CD4-positive, CD25-positive, alpha-beta regulatory T cell (primary cell): ENCODE measurements around the gene FHIT. TPM values are rescaled to one million over a fixed set of nuclear protein-coding genes. Genes with fewer than 3 reads are reported as not detected.

ENCODE experiments used
- ATAC-seq, 2 donors: fragments of 150-1000 bp; cut with Tn5 transposase; one replicate each; pipeline ENCODE4 v1.10.0; 2021; ENCODE audit warnings: low read depth in 2 of 2, moderate number of reproducible peaks in 2 of 2, moderate library complexity in 1 of 2
- DNase-seq, 3 donors: peaks; one replicate each; pipeline versions ENCODE4 v3.0.0 to v3.0.0-alpha.2; 2012 to 2022; ENCODE audit warnings: mixed read lengths in 1 of 3
- H3K27ac ChIP-seq: one replicate; pipeline ENCODE4 v1.7.0; 2013; ENCODE audit warnings: mild to moderate bottlenecking, low read length; ENCODE audit not compliant: insufficient read depth, poor library complexity, severe bottlenecking
- H3K27me3 ChIP-seq: one replicate; pipeline ENCODE4 v1.7.0; 2013; ENCODE audit warnings: low read length; ENCODE audit not compliant: control insufficient read depth, insufficient read depth
- H3K36me3 ChIP-seq: one replicate; pipeline ENCODE4 v1.7.0; 2013; ENCODE audit warnings: mild to moderate bottlenecking, low read length, moderate library complexity; ENCODE audit not compliant: control insufficient read depth, insufficient read depth
- H3K4me1 ChIP-seq: 2 replicates; pipeline ENCODE4 v1.7.0; 2013; ENCODE audit warnings: mild to moderate bottlenecking, low read length; ENCODE audit not compliant: insufficient read depth, control insufficient read depth, poor library complexity, severe bottlenecking
- H3K4me3 ChIP-seq: one replicate; pipeline ENCODE4 v1.7.0; 2013; ENCODE audit warnings: low read depth, mild to moderate bottlenecking, low read length, moderate library complexity
- H3K9me3 ChIP-seq, 2 experiments: 1 replicate in 1 of 2; 2 replicates in 1 of 2; pipeline ENCODE4 v1.7.0; 2013; ENCODE audit warnings: low read length in 2 of 2, mild to moderate bottlenecking in 1 of 2, moderate library complexity in 1 of 2; ENCODE audit not compliant: control insufficient read depth in 2 of 2
- H3K27ac Mint-ChIP-seq, 3 donors: one replicate each; pipeline ENCODE4 v1.8.0; 2020 to 2022; ENCODE audit warnings: mild to moderate bottlenecking in 3 of 3, mixed read lengths in 3 of 3, moderate library complexity in 2 of 3
- H3K27me3 Mint-ChIP-seq: one replicate; pipeline ENCODE4 v1.8.0; 2022; ENCODE audit warnings: mild to moderate bottlenecking, mixed read lengths
- H3K36me3 Mint-ChIP-seq: one replicate; pipeline ENCODE4 v1.8.0; 2020; ENCODE audit warnings: mixed read lengths
- H3K4me1 Mint-ChIP-seq, 4 donors: one replicate each; pipeline ENCODE4 v1.8.0; 2020 to 2022; ENCODE audit warnings: mixed read lengths in 4 of 4, mild to moderate bottlenecking in 1 of 4
- H3K4me3 Mint-ChIP-seq, 4 donors: one replicate each; pipeline ENCODE4 v1.8.0; 2020 to 2022; ENCODE audit warnings: mild to moderate bottlenecking in 4 of 4, mixed read lengths in 4 of 4, moderate library complexity in 3 of 4
- H3K9me3 Mint-ChIP-seq, 7 donors: one replicate each; pipeline ENCODE4 v1.8.0; 2020 to 2022; ENCODE audit warnings: mixed read lengths in 7 of 7, mild to moderate bottlenecking in 3 of 7, moderate library complexity in 2 of 7
- polyA plus RNA-seq, 4 donors: library from polyadenylated mRNA; unstranded; fragments of 300-500 nt; fragmentation: Illumina TruSeq; gene quantifications; one replicate each; pipeline ENCODE4 v1.2.3, GENCODE V29; 2021
- total RNA-seq: library from RNA; stranded (reverse); gene quantifications from one replicate; pipeline ENCODE4 v1.2.3, GENCODE V29; 2022

The FHIT gene
- total and polyA plus RNA-seq, 5 donors from 2014 or later = 7.8 to 120 (median 14.4) TPM

- Histone ChIP-seq H3K9me3 (peaks cover 0 to 4% of the 10 kb centered on the region in 2 experiments), H3K36me3 (no peaks in the 10 kb centered on the region), H3K4me3 (no peak overlapping the region), H3K27ac (no peak overlapping the region), H3K27me3 (no peaks in the 10 kb centered on the region), H3K4me1 (no peaks in the 10 kb centered on the region)
- Mint-ChIP-seq H3K4me1 (peaks cover 0 to 4% (median 0%) of the 10 kb centered on the region in 4 donors), H3K27ac (no peak overlapping the region), H3K36me3 (no peaks in the 10 kb centered on the region), H3K9me3 (peaks cover 0 to 2% (median 0%) of the 10 kb centered on the region in 7 donors), H3K27me3 (no peaks in the 10 kb centered on the region), H3K4me3 (no peak overlapping the region)
- no peak for ATAC-seq
- DNase-seq = no peak
Measured at GRCh38 chr3:60313231-60313798, 937.9 kb downstream of the FHIT start.

- H3K36me3 ChIP-seq = no peaks in the 10 kb centered on the region
- Mint-ChIP-seq H3K4me1 (peaks cover 0 to 4% (median 0%) of the 10 kb centered on the region in 4 donors), H3K27ac (no peak overlapping the region)
Measured at GRCh38 chr3:60309539-60310268, 941.5 kb downstream of the FHIT start.

GRCh38 chr3:60308808-60309207, 942.4 kb downstream of the FHIT start:
- ATAC-seq = no peak
- Histone ChIP-seq H3K27me3 (no peaks in the 10 kb centered on the region), H3K9me3 (no peaks in the 10 kb centered on the region), H3K27ac (no peak overlapping the region), H3K36me3 (no peaks in the 10 kb centered on the region), H3K4me3 (no peak overlapping the region), H3K4me1 (no peaks in the 10 kb centered on the region)
- Mint-ChIP-seq H3K4me3 (no peak overlapping the region), H3K36me3 (no peaks in the 10 kb centered on the region), H3K4me1 (no peaks in the 10 kb centered on the region), H3K9me3 (peaks cover 0 to 1% (median 0%) of the 10 kb centered on the region in 7 donors), H3K27me3 (peaks cover 4% of the 10 kb centered on the region), H3K27ac (no peak overlapping the region)
- no peak for DNase-seq

More at GRCh38 chr3:60309539-60310268, 941.5 kb downstream of the FHIT start:
- H3K4me1 ChIP-seq = no peaks in the 10 kb centered on the region
- H3K4me3 ChIP-seq = no peak overlapping the region
- Mint-ChIP-seq H3K27me3 (peaks cover 4% of the 10 kb centered on the region), H3K4me3 (no peak overlapping the region), H3K9me3 (peaks cover 0 to 1% (median 0%) of the 10 kb centered on the region in 7 donors), H3K36me3 (no peaks in the 10 kb centered on the region)
- H3K9me3 ChIP-seq = no peaks in the 10 kb centered on the region
- no peaks in the 10 kb centered on the region for H3K27me3 ChIP-seq
- H3K27ac ChIP-seq = no peak overlapping the region
- DNase-seq (no peak), ATAC-seq (no peak)

- Histone ChIP-seq H3K4me3 (no peak overlapping the region), H3K27me3 (no peaks in the 10 kb centered on the region), H3K9me3 (no peaks in the 10 kb centered on the region), H3K27ac (no peak overlapping the region), H3K36me3 (no peaks in the 10 kb centered on the region), H3K4me1 (no peaks in the 10 kb centered on the region)
- Mint-ChIP-seq H3K4me3 (no peak overlapping the region), H3K36me3 (no peaks in the 10 kb centered on the region), H3K27me3 (peaks cover 4% of the 10 kb centered on the region), H3K4me1 (peaks cover 0 to 4% (median 0%) of the 10 kb centered on the region in 4 donors), H3K27ac (no peak overlapping the region), H3K9me3 (peaks cover 0 to 1% (median 0%) of the 10 kb centered on the region in 7 donors)
- DNase-seq (no peak), ATAC-seq (no peak)
Measured at GRCh38 chr3:60307562-60308199, 943.6 kb downstream of the FHIT start.

GRCh38 chr3:60304112-60304511, 947.1 kb downstream of the FHIT start:
- Mint-ChIP-seq H3K36me3 (no peaks in the 10 kb centered on the region), H3K9me3 (peaks cover 0 to 4% (median 1%) of the 10 kb centered on the region in 7 donors), H3K4me3 (no peak overlapping the region), H3K27ac (no peak overlapping the region), H3K4me1 (peaks cover 0 to 8% (median 0%) of the 10 kb centered on the region in 4 donors), H3K27me3 (peaks cover 8% of the 10 kb centered on the region)
- Histone ChIP-seq H3K4me3 (no peak overlapping the region), H3K4me1 (no peaks in the 10 kb centered on the region), H3K27me3 (no peaks in the 10 kb centered on the region), H3K36me3 (no peaks in the 10 kb centered on the region), H3K9me3 (no peaks in the 10 kb centered on the region), H3K27ac (no peak overlapping the region)
- DNase-seq = no peak
- no peak for ATAC-seq

GRCh38 chr3:60303160-60303559, 948.1 kb downstream of the FHIT start:
- ATAC-seq = no peak
- Mint-ChIP-seq H3K4me3 (no peak overlapping the region), H3K4me1 (peaks cover 0 to 8% (median 0%) of the 10 kb centered on the region in 4 donors), H3K27me3 (peaks cover 8% of the 10 kb centered on the region), H3K36me3 (no peaks in the 10 kb centered on the region), H3K9me3 (peaks cover 0 to 4% (median 1%) of the 10 kb centered on the region in 7 donors), H3K27ac (no peak overlapping the region)
- no peak overlapping the region for H3K27ac ChIP-seq
- H3K4me1 ChIP-seq = no peaks in the 10 kb centered on the region
- no peaks in the 10 kb centered on the region for H3K27me3 ChIP-seq
- H3K4me3 ChIP-seq = no peak overlapping the region
- no peaks in the 10 kb centered on the region for H3K36me3 ChIP-seq
- H3K9me3 ChIP-seq = no peaks in the 10 kb centered on the region
- no peak for DNase-seq

GRCh38 chr3:60301142-60301541, 950.1 kb downstream of the FHIT start:
- H3K4me3 ChIP-seq = no peak overlapping the region
- H3K27ac ChIP-seq = no peak overlapping the region
- H3K4me1 ChIP-seq = no peaks in the 10 kb centered on the region
- ATAC-seq (no peak), DNase-seq (no peak)
- peaks cover 4% of the 10 kb centered on the region for H3K27me3 Mint-ChIP-seq
- no peaks in the 10 kb centered on the region for H3K36me3 ChIP-seq
- H3K27me3 ChIP-seq = no peaks in the 10 kb centered on the region
- H3K4me1 Mint-ChIP-seq = peaks cover 0 to 8% (median 0%) of the 10 kb centered on the region in 4 donors
- no peak overlapping the region for H3K27ac Mint-ChIP-seq
- no peaks in the 10 kb centered on the region for H3K36me3 Mint-ChIP-seq
- H3K9me3 ChIP-seq = no peaks in the 10 kb centered on the region
- H3K4me3 Mint-ChIP-seq = no peak overlapping the region
- H3K9me3 Mint-ChIP-seq = peaks cover 0 to 4% (median 2%) of the 10 kb centered on the region in 7 donors
